Stimulated activated naive CD4-positive, alpha-beta T cell (primary cell): Measurements from ENCODE around the gene TASL.
"Not testable (repeated sequence)": the region's sequence is repeated elsewhere in the genome, so short reads cannot be mapped to it uniquely, and the experiment has no call there.

ENCODE experiments used
- DNase-seq, 6 experiments: peaks; one replicate each; lab custom pipeline; 2025; lab: John Stamatoyannopoulos, UW

TASL gene, protein sequence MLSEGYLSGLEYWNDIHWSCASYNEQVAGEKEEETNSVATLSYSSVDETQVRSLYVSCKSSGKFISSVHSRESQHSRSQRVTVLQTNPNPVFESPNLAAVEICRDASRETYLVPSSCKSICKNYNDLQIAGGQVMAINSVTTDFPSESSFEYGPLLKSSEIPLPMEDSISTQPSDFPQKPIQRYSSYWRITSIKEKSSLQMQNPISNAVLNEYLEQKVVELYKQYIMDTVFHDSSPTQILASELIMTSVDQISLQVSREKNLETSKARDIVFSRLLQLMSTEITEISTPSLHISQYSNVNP

DNA sequence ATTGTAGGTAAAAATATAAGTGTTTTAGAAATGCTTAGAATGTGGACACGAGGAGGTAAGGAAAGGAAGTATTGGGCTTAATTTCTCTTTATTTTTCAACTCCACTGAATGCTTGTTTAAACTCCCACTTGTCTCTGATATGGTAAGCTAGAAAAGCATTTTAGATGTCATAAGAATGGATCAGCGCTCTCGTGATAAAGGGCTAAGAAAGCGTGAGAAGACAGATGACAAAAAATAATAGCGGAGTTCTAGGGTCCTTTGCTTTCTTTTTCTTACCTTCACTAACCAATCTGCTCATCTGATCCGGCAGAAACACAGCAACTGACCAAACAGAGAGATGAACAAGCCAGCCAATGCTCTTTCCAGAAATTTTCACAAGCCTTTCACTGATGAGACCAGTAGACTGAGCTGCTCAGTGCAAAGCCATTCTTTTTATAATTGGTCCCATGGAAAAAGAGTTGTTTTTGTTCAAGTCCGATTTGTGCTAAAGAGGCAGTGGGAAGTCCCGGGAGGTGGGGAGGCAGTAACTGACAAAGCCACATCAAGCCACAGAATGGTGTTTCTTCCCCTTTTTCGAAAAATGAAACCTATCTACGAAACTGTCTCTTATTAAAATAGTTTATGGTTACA, at the start of gene TASL:
TASL (minus strand) TSS at position 405 of the 630 bp plus-strand sequence. CDS start 17,411 bp downstream, outside the sequence.
- DNase-seq = peak in 4 of 6 experiments; percentile 1 to 34 (median 8)

DNA sequence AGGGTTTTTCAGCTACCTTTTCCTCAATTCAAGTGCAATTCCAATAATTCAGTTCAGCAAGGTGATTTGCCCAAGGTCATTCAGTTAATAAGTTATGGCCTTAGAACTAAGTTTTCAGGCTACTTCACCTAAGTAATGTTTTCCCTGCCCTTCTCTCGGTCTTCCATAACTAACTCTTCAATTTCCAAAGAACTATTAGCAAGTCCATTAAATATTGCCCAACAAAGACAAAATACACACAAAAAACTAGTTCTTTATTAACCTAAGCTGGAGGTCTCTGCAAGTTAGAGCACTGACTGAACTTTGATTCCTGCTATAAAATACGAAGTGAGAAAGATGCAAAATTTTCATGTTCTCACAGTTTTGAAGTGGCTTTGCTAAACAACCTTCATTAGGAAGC, 48.8 kb upstream of the TASL start:
- DNase-seq = no peak

DNA sequence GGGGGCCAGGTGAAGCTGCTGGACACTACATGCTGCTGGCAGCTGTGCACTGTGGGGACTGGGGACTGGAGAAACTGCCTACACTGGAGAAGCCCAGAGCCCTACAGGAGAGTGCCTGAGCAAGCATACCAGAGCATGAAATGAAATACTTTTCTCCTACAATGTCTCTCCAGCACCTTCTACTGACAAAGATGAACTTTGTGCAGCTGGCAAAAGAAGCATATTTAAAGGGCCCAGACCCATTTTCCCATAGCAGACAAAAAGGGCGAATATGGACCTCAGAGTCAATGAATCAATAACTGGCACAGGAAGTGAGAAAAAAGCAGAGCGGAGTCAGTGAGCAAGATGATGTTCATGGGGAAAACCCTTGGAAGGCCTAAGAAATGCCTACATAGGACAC, 44.8 kb upstream of the TASL start:
- DNase-seq = no peak

DNA sequence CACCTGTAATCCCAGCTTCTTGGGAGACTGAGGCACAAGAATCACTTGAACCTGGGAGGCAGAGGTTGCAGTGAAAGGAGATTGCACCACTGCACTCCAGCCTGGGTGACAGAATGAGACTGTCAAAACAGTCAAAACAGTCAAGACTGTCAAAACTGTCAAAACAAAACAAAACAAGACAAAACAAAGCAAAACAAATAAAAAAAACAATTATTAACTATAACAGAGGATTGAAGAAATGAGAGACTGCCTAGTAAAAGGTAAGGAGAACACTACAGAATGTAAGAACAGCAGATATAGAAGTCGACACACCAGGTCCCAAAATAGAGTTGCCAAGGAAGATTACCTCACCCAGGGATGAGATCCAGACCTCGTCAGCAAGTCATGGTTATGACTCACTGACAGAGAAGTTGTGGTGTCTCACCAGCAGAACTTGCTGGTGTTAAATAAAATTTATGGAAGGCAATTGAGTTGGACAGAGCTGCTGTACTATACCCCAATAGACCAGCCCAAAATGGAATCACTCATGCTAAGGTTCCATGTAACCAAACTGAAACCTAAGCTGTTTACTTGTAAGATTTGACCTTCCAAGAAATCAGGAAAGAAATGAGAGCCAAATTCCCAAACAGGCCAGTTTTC, 43.5 kb upstream of the TASL start:
- no peak for DNase-seq

DNA sequence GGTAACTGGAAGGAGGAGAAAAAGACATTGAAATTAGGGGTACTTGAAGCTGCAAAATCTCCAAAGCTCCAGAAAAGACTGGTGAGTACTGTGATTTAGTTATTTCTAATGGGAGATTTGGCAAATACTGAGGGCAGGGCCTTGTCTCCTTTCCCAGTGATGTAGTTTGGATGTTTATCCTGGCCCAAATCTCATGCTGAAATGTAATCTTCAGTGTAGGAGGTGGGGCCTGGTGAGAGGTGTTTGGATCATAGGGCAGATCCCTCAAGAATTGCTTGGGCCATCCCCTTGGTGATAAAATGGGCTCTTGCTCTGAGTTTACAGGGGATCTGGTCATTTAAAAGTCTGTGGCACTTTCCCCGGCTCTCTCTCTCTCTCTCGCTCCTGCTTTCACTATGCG, 42.6 kb upstream of the TASL start:
- no peak for DNase-seq

DNA sequence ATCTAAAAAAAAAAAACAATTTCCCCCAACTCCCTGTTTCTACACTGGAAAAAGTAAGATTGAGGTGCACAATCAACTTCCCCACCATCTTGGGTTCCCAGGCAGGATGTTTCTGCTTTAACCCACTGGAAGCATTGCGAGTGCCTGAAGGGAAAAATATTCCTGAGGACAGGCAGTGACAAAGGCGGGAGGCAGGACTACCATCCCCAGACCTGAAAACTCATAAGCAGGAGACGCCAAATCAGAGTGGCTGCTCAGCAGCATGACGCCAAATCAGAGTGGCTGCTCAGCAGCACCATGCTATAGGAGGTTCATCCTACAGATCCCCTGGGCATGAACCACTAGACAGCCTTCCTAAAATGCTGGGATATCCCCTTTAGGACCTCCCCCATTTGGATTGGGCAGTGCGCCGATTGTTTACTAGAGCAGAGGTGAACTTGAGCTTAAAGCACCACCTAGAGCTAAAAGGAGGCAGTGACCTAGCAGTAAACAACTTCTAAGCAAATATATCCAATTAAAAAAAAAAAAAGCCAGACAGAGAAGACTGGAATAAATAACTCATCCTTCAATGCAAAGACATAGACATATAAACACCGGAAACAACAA, 40.7 kb upstream of the TASL start:
- DNase-seq = no peak

DNA sequence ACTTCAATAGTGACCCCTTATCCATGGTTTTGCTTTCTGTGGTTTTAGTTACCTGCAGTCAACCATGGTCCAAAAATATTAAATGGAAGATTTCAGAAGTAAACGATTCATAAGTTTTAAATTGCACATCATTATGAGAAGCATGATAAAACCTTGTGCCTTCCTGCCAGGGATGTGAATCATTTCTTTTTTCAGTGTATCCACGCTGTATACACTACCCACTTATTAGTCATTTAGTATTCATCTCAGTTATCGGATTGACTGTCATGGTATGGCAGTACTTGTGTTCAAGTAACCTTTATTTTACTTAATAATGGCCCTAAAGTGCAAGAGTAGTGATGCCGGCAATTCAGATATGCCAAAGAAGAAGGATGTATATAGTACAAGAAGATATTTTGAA, 37.7 kb upstream of the TASL start:
- no peak for DNase-seq

DNA sequence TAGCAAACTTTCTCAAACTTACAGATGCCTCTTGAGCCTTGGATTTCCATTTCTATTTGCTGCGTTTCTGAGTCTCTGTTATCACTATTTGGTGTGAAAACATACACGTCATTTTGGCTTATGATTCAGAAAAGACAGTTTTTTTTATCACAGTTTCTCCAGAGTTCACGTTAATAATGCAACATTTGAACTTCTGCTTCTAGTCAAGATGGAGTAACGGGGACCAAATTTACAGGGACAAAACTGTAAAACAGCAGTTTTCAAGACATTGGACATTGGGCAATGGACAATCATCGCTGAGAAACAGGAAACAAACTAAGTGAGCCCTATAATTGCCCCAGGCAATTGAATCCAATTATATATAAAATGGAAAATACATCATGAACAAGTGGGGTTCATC, 36.2 kb upstream of the TASL start:
- DNase-seq = no peak

DNA sequence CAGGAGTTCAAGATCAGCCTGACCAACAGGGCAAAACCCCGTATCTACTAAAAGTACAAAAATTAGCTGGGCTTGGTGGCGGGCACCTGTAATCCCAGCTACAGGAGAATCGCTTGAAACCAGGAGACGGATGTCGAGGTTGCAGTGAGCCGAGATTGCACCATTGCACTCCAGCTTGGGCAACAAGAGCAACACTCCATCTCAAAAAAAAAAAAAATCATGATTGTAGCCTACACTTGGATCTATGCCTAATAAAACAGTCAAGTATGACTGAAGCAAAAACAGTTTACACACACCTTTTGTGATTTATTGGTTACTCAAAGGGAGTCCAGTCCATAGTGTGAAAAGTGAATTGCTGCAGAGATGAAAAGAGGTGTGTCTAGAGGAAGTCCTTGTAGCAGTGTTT, 34.7 kb upstream of the TASL start:
- DNase-seq = no peak

DNA sequence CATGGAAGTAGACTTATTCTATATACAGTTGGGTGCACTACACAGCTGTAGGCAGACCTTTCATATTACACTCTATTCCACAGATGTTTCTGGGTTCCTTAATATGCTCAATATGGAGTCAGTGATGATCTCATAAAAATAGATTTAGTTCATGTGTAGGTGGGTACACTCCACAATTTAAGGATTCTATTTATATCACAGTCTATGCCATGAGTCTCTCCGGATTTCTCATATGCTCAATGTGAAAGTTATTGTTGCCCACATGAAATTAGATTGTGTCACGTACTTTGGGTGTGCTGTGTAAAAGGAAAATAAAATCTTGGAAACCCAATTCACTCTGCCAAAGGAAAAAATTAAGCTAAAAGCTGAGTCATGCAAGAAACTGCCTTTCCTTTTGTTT, 32.5 kb upstream of the TASL start:
- DNase-seq = no peak

DNA sequence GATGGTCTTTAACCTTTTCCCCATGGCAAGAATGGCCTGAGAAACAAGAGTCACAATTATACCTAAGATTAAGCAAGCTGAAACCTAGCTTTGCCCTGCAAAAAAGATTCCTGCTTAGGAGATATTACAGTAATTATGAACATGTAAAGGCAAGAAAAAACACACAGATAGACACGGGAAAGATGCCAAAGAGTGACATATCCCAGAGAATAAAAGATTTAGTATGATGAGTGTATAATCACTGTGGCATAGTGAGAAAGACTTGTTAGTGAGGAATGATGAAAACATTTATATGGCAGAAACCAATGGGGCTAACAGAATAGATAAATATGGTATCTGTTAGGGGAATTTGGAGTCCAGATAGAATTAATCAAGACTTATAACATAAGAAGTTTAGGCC, 29.6 kb upstream of the TASL start:
- no peak for DNase-seq

DNA sequence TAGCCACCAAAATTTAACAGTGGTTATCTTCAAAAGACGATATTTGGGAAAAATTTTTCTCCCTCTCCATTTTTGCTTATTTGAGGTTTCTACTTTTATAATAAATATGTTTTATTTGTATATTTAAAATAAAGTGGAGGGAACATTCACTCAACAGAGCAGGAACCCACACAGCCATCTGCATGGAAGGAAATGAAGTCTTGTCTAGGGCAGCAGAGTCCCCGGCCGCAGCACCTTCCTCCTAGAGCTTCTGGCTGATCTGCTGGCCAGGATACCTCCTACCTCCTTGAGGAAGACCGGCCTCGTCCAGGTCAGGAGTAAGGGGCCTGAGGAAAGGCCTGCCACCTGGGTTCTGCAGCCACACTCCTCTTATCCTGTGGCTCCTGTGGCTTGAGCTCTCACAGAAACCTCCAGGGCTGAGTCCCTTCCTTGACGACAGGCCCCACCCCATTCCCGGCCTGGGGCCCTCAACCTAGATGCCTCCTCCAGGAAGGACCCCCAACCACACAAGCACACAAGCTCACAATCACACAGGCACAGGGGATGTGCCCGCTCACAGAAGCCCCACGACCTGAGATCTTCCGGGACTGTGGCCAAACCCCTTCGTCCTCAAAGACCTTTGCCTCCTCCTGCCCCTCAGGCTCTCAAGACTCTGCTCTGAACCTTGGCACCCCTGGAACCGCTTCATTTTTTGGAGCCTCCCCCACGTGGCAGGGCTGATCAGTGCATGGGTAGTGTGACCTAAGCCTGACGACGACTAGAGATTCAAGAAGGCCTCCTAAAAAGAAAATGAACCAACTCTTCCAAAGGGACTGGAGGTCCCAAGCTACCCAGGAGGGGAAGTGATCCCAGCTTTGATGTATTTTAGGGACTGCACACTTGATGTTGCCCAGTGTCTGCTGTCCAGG, 23.0 kb upstream of the TASL start:
- DNase-seq = not testable (repeated sequence)

DNA sequence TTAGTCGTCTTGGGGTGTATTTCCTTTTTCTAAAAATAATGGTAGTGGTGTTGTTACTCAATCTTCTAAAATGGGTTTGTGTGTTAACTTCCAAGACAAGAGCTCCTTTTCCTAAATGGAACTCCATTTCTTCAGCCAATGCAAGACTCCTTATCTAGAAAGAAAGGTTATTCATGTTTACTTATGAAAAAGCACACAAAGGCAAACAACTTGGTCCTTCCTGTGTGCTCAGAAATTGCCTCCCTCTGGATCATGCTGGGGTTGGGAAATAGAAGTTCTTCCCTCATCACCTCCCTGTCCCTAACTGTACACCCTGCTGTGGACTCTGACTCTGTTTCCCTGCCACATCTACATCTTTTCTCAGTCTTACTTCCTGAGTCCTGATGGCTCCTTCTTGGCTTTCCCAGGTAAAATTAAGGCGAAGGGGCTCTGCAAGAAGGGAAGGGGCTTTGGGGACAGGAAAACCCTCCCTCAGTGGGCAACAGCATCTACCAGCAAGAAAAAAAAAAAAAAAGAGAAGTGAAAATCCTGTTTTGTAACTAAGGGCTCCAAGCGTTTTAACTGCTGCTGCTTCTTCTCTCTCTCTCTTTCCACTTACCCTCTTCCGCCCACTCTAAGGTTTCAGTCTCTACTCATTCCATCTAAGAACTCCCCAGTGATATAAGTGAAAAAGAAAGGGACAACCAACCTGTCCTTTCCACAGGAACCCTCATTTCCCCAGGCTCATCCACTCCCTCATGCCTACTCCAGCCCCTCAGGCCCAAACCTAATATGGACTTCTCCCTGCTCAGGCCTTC, 19.8 kb upstream of the TASL start:
- no peak for DNase-seq

DNA sequence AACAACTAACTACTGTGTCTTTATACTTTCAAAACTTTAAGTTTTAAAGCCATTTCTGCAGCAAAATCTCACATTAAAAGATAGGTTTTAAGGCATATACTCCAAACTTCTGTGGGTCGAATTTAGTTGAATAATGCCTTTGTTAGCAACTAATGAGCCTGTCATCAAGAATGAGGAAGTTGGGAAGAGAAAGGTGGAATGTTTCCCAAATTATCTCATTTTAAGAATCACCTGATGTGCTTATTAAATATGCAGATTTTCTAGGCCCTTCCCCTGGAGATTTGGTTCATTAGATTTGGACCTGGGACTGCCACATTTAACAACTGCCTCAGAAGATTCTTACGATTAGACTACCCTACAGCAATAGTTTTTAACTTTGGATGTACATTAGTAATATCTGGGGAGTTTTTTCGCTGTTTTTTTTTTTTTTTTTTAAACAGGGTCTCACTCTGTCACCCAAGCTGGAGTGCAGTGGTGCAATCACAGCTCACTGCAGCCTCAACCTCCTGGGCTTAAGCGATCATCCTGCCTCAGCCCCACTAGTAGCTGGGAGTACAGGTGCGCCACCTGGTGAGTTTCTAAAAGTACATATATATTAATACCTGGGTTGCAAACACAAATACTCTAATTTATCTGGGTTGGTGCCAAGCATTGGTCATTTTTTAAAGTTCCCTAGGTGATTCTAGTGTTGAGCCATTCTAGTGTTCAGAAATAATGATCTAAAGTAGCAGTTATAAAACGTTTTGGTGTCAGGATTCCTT, 16.1 kb upstream of the TASL start:
- DNase-seq = peak in 3 of 6 experiments; percentile 0 to 7 (median 4)

DNA sequence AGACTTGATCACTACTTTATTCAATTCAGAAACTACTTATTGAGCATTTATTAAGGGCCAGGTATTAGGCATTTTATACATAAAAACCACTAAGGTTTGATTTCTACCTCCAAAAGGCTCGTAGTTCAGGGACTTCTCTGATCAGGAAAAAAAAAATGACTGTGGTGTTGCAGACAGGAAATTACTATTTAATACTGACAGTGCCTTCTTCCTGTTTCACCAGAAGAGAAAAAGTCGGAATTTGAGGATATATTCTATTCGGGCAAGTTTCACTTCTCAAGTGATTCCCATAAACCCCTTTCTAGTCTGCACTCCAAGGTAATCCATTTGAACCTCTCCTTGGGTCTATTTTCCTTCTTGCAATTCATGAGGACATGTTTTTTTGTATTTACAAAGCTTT, 15.3 kb upstream of the TASL start:
- DNase-seq = no peak

DNA sequence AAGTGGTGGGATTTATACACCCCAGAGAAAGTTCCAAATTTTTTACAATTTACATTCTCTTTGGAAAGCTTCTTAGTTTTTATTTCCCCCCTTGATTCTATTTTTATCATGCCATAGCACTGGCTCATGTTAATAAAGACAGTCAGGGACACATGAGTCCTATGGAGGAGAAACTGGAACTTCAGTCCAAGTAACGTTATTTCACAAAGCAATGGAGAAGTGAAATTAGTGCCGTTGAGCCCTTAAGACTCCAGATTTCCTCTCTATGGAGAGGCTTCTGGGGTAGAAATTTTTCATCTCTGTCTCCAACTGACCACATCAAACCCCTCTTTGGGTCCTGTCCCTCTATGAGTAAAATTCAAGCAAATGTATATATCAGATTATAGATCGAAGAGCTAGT, 12.8 kb upstream of the TASL start:
- DNase-seq = no peak

DNA sequence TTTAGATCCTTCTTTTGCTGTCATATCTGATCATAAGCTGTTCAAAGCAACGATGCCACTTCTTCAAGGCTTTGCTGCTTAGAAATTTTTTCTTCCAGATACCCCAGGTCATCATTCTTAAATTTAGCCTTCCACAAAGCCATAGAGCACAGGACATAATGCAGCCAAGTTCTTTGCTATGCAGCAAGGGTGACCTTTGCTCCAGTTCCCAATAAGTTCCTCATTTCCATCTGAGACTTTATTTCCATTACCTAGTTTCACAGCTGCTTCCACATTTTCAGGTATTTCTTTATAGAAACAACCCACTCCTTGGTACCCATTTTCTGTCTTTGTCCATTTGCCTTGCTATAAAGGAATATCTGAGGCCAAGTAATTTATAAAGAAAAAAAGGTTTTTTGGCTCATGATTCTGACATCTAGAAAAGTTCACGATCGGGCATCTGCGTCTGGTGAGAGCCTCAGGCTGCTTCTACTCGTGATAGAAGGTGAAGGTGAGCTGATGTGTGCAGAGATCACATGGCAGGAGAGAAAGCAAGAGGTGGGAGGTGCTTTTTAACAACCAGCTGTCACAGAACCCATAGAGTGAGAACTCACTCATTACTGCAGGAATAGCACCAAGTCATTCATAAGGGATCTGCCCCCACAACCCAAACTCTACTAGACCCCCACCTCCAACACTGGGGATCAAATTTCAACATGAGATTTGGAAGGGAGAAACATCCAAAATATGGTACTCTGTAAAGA, 11.8 kb upstream of the TASL start:
- no peak for DNase-seq

DNA sequence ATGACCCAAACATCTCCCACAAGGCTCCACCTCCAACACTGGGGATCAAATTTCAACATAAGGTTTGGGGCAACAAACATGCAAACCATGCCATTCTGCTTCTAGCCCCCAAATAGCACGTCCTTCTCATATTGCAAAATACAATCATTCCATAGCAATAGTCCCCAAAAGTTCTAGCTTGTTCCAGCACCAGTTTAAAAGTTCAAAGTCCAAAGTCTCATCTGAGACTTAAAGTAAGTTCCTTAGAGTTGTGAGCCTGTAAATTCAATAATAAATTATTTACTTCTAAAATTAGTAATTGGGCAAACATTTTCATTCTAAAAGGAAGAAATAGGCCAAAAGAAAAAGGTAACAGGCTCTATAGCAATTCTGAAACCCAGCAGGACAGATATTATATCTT, 8.9 kb upstream of the TASL start:
- no peak for DNase-seq

DNA sequence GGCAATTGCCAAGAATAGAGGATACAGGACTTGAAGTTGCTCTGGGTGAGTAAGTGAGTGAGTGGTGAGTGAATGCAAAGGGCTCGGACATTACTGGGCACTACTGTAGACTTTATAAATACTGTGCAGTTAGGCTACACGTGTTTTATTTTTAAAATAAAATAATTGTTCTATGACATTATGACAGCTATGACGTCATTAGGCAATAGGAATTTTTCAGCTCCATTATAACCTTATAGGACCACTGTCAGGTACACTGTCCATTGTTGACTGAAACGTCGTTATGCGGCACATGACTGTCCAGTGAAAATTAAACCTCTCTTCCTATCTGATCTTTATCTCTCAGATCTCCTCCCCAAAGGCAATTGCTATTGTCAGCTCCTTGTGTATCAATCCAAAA, 5.1 kb upstream of the TASL start:
- DNase-seq = no peak

DNA sequence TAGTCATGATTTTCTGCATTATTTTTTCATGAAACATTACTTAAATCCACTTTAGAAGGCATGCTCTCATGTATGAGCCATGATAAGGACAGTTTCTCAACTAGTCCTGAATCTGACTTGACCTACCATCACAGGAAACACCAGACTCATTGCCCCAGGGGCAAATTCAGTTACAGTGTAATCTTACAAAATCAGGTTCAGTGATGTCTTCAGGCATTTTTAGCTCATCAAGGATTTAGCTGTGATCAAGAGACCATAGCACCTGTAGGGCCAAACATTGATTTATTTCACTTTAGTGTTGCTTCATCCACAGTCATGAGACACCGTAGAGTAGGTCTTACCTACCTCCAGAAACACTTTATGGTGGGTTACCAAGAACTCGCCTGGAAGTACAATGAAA, 3.1 kb upstream of the TASL start:
- no peak for DNase-seq
